ENCODE results near the gene SIGMAR1.

- TF ChIP-seq, protein P1, sequence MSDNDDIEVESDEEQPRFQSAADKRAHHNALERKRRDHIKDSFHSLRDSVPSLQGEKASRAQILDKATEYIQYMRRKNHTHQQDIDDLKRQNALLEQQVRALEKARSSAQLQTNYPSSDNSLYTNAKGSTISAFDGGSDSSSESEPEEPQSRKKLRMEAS (IDR thresholded peaks at IDR 0.05): no peak
- no peak for TF ChIP-seq EP300 (IDR thresholded peaks at IDR 0.05; ENCODE audit: borderline replicate concordance)
- TF ChIP-seq REST (IDR thresholded peaks at IDR 0.05; ENCODE audit: low read depth): no peak
- no peak for TF ChIP-seq RAD21 (IDR thresholded peaks at IDR 0.05; ENCODE audit: low read depth)
- TF ChIP-seq TCF12 (IDR thresholded peaks at IDR 0.05; ENCODE audit: low read depth): no peak
- TF ChIP-seq YY1 (IDR thresholded peaks at IDR 0.05; ENCODE audit: low read depth): no peak
- no peak for TF ChIP-seq EGR1 (IDR thresholded peaks at IDR 0.05)
- TF ChIP-seq CEBPB (IDR thresholded peaks at IDR 0.05): no peak
These were observed 44.5 kb downstream of the SIGMAR1 start for GRCh38 chr9:34592895-34593601.
